Measurements from ENCODE around the gene CD101.
"Not testable (repeated sequence)": the region's sequence is repeated elsewhere in the genome, so short reads cannot be mapped to it uniquely, and the experiment has no call there.

Gene CD101

GRCh38 chr1:117001254-117001927 lies at the start of gene CD101:
Gene CD101 (plus strand): TSS chr1:117001760. CDS start chr1:117001818, 58 bp downstream.
- Mint-ChIP-seq H3K4me1 (peaks cover 21% of the 10 kb centered on the region), H3K4me3 (peak within 1 kb of the TSS; percentile 39), H3K27me3 (no peaks in the 10 kb centered on the region), H3K27ac (peak within 1 kb of the TSS; percentile 23), H3K36me3 (no peaks in the 10 kb centered on the region), H3K9me3 (no peaks in the 10 kb centered on the region)
- peak; percentile 96 for ATAC-seq

DNA sequence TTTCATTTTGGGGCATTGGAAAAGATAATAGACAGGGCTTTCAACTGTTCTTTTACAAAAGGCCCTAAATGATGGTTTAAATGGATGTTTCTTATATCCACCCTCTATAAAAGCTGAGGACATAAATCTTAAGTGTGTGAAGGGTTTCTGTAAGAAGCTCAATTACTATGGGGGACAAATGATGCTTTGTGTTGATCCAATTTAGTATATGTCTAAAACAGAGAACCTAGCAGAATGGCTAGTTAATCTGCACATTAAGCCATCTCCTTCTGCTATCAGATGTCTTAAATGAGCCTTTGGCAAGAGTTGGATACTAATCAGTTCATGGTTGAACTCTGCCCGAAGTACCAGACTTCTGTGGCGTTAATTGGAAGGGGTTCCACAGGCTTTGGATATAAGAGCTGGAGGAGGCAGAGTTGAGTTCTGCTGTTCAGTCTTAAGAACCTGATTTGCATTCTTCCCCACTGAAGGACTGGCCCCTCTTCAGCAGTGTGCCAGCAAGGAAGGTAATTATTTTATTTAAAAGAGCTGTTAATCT lies 48.8 kb upstream of the CD101 start:
- peaks cover 10% of the 10 kb centered on the region for H3K27me3 Mint-ChIP-seq
- H3K36me3 Mint-ChIP-seq: no peaks in the 10 kb centered on the region
- no peak overlapping the region for H3K4me3 Mint-ChIP-seq
- no peaks in the 10 kb centered on the region for H3K9me3 Mint-ChIP-seq
- H3K27ac Mint-ChIP-seq: no peak overlapping the region
- ATAC-seq: no peak
- H3K4me1 Mint-ChIP-seq: no peaks in the 10 kb centered on the region

- Mint-ChIP-seq H3K36me3 (no peaks in the 10 kb centered on the region), H3K4me1 (no peaks in the 10 kb centered on the region), H3K27me3 (peaks cover 10% of the 10 kb centered on the region), H3K4me3 (no peak overlapping the region), H3K27ac (no peak overlapping the region), H3K9me3 (no peaks in the 10 kb centered on the region)
- no peak for ATAC-seq
These were observed 47.1 kb upstream of the CD101 start for GRCh38 chr1:116954440-116954839.

- H3K9me3 Mint-ChIP-seq: no peaks in the 10 kb centered on the region
- H3K4me1 Mint-ChIP-seq: no peaks in the 10 kb centered on the region
These were observed 45.2 kb upstream of the CD101 start for GRCh38 chr1:116956378-116956777.

DNA sequence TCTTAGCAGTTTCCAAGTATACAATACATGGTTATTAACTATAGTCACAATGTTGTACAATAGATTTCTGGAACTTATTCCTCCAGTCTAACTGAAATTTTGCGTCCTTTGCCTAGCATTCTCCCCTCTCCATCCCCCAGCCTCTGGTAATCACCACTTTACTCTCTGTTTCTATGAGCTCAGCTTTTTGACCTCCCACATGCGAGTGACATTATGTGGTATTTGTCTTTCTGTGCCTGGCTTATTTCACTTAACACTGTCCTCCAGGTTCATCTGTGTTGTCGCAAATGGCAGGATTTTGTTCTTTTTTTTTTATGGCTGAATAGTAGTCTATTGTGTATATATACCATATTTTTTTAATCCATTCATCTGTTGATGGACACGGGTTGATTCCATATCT lies 43.9 kb upstream of the CD101 start:
- no peak overlapping the region for H3K4me3 Mint-ChIP-seq
- H3K9me3 Mint-ChIP-seq: no peaks in the 10 kb centered on the region
- H3K27me3 Mint-ChIP-seq: no peaks in the 10 kb centered on the region
- no peak for ATAC-seq
- no peaks in the 10 kb centered on the region for H3K36me3 Mint-ChIP-seq
- H3K27ac Mint-ChIP-seq: no peak overlapping the region
- no peaks in the 10 kb centered on the region for H3K4me1 Mint-ChIP-seq

More at GRCh38 chr1:116956378-116956777, 45.2 kb upstream of the CD101 start:
- Mint-ChIP-seq H3K4me3 (no peak overlapping the region), H3K27ac (no peak overlapping the region), H3K36me3 (no peaks in the 10 kb centered on the region), H3K27me3 (peaks cover under 1% of the 10 kb centered on the region)
- ATAC-seq: no peak

DNA sequence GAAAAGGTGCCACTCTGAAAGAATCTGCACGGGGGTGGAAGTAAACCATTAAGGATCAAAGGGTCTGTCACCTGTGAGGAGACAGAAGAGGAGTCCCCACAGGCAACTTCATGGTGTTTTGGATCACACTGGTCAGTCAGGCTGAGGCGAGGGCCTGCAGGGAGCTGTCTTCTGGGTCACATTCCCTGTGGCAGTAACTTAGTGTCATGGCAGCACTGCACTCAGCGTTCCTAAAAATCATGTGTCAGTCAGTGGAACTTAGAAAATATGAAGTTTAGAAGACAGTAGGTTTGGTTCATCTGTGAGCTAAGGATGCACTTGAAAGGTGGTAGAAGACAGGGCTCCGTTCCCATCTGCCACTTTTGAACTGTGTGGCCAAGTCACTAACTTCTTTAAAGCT lies 43.5 kb upstream of the CD101 start:
- Mint-ChIP-seq H3K4me3 (no peak overlapping the region), H3K27ac (no peak overlapping the region), H3K27me3 (no peaks in the 10 kb centered on the region), H3K4me1 (no peaks in the 10 kb centered on the region), H3K36me3 (no peaks in the 10 kb centered on the region), H3K9me3 (no peaks in the 10 kb centered on the region)
- ATAC-seq: no peak

- Mint-ChIP-seq H3K4me1 (no peaks in the 10 kb centered on the region), H3K27me3 (no peaks in the 10 kb centered on the region), H3K36me3 (no peaks in the 10 kb centered on the region), H3K27ac (no peak overlapping the region), H3K9me3 (no peaks in the 10 kb centered on the region), H3K4me3 (no peak overlapping the region)
- ATAC-seq: no peak
These were observed 42.6 kb upstream of the CD101 start for GRCh38 chr1:116958977-116959376.

GRCh38 chr1:116961606-116962005 lies 40.0 kb upstream of the CD101 start:
- H3K4me3 Mint-ChIP-seq: no peak overlapping the region
- no peaks in the 10 kb centered on the region for H3K36me3 Mint-ChIP-seq
- H3K27me3 Mint-ChIP-seq: no peaks in the 10 kb centered on the region
- ATAC-seq: no peak
- no peaks in the 10 kb centered on the region for H3K4me1 Mint-ChIP-seq
- H3K27ac Mint-ChIP-seq: no peak overlapping the region
- H3K9me3 Mint-ChIP-seq: no peaks in the 10 kb centered on the region

- no peaks in the 10 kb centered on the region for H3K4me1 Mint-ChIP-seq
- no peaks in the 10 kb centered on the region for H3K27me3 Mint-ChIP-seq
- no peak overlapping the region for H3K4me3 Mint-ChIP-seq
- no peak for ATAC-seq
- H3K9me3 Mint-ChIP-seq: no peaks in the 10 kb centered on the region
- no peak overlapping the region for H3K27ac Mint-ChIP-seq
- H3K36me3 Mint-ChIP-seq: no peaks in the 10 kb centered on the region
These were observed 38.4 kb upstream of the CD101 start for GRCh38 chr1:116962987-116963639.

DNA sequence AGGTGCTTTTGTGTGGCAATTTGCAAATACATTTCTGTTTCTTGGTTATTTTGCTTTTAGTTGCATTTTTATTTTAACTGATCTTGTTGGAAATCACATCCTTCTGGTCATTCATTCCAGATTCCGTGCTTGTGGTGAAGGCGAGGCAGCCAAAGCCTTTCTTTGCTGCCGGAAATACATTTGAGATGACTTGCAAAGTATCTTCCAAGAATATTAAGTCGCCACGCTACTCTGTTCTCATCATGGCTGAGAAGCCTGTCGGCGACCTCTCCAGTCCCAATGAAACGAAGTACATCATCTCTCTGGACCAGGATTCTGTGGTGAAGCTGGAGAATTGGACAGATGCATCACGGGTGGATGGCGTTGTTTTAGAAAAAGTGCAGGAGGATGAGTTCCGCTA lies 34.8 kb upstream of the CD101 start:
- Mint-ChIP-seq H3K36me3 (no peaks in the 10 kb centered on the region), H3K4me3 (no peak overlapping the region), H3K27me3 (peaks cover 21% of the 10 kb centered on the region), H3K9me3 (peaks cover 4% of the 10 kb centered on the region), H3K27ac (no peak overlapping the region), H3K4me1 (no peaks in the 10 kb centered on the region)
- ATAC-seq: no peak

- H3K36me3 Mint-ChIP-seq: no peaks in the 10 kb centered on the region
- H3K4me3 Mint-ChIP-seq: no peak overlapping the region
- peaks cover 40% of the 10 kb centered on the region for H3K27me3 Mint-ChIP-seq
- ATAC-seq: no peak
- no peaks in the 10 kb centered on the region for H3K4me1 Mint-ChIP-seq
- peaks cover 4% of the 10 kb centered on the region for H3K9me3 Mint-ChIP-seq
- H3K27ac Mint-ChIP-seq: no peak overlapping the region
These were observed 32.8 kb upstream of the CD101 start for GRCh38 chr1:116968724-116969123.

DNA sequence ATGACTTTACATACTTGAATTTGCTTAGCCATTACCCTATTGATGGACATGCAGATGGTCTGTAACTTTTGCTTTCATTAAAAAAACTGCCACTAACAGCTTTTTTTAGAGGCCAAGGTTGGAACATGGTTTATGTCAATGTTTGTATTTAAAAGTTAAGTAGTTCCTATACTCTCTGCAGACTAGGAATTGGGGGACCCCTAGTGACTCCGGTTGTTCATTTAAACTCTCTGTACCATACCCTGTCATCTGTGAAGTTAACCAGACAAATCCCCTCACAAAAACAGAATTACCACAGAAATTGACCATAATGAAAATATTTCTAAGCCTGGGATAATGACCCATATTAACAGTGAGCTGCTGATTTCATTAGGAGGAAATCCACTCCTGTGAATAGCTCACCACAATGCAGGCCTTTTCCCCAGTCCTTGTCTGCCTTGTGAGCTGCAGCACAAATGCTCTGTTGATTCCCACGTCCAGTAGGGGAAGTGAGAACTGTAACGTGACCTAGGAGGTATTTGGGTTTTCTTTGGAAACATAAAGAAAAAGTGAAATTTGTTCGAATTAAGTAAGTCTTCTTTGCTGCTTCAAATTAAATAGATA lies 30.2 kb upstream of the CD101 start:
- H3K4me1 Mint-ChIP-seq: no peaks in the 10 kb centered on the region
- H3K27ac Mint-ChIP-seq: no peak overlapping the region
- no peak for ATAC-seq
- no peak overlapping the region for H3K4me3 Mint-ChIP-seq
- H3K36me3 Mint-ChIP-seq: no peaks in the 10 kb centered on the region
- peaks cover 53% of the 10 kb centered on the region for H3K27me3 Mint-ChIP-seq
- peaks cover 4% of the 10 kb centered on the region for H3K9me3 Mint-ChIP-seq

DNA sequence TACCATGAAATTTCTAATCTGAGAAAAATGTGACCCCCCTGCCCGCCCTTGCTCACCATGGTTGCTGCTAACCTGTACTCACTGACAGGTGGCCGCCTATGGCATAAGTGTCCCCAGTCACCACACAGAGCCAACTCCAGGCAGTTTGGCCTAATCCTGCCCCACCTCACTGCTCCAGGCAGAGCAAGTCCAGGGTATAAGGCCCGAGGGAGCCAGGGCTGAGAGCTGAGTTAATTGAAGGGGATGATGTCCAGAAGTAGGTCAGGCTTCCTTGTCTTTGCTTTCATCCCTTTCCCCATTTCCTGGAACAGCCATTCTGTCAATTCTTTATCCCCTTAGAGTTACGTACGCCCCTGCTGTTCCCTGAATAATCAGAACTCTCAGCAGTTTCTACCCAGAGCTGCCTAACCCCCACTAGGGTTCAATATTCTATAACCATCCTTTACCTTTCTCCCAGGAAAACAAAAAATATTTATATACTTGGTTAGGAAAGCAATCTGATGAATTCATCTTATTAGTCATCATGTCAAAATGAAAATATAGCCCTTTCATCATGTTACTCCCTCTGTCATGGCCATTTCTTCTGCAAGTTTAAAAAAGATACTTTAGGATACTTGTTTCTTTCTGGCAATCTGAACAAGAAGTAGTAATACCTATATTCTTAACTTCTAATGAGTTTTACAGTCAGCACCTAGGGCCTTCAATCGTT lies 29.4 kb upstream of the CD101 start:
- H3K27me3 Mint-ChIP-seq: peaks cover 55% of the 10 kb centered on the region
- H3K4me3 Mint-ChIP-seq: no peak overlapping the region
- no peaks in the 10 kb centered on the region for H3K4me1 Mint-ChIP-seq
- H3K9me3 Mint-ChIP-seq: peaks cover 4% of the 10 kb centered on the region
- no peak overlapping the region for H3K27ac Mint-ChIP-seq
- H3K36me3 Mint-ChIP-seq: no peaks in the 10 kb centered on the region
- ATAC-seq: no peak

DNA sequence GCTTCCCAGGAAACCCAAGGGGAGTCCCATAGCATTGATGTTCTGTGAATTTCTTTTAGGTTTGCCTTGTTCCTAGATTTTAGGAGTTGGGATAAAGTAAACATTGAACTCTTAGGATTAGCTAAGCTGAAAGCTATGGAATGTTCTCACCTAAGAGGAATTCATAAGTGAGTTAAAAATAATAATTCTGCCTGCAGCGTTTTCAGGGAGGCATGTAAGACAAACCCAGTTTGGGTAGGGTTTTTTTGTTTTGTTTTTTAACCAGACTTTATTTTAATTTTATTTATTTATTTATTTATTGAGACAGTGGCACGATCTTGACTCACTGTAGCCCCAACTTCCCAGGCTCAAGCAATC lies 28.9 kb upstream of the CD101 start:
- H3K36me3 Mint-ChIP-seq: no peaks in the 10 kb centered on the region
- H3K4me3 Mint-ChIP-seq: no peak overlapping the region
- H3K27me3 Mint-ChIP-seq: peaks cover 60% of the 10 kb centered on the region
- ATAC-seq: no peak
- no peaks in the 10 kb centered on the region for H3K4me1 Mint-ChIP-seq
- H3K27ac Mint-ChIP-seq: no peak overlapping the region
- H3K9me3 Mint-ChIP-seq: peaks cover 4% of the 10 kb centered on the region

DNA sequence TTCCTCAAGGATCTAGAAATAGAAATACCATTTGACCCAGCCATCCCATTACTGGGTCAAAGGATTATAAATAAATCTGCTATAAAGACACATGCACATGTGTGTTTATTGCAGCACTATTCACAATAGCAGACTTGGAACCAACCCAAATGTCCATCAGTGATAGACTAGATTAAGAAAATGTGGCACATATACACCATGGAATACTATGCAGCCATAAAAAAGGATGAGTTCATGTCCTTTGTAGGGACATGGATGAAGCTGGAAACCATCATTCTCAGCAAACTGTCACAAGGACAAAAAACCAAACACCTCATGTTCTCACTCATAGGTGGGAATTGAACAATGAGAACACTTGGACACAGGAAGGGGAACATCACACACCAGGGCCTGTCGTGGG lies 21.3 kb upstream of the CD101 start:
- not testable (repeated sequence) for H3K36me3 Mint-ChIP-seq, ATAC-seq, H3K9me3 Mint-ChIP-seq, H3K4me1 Mint-ChIP-seq, H3K27ac Mint-ChIP-seq, H3K4me3 Mint-ChIP-seq
- peaks cover 18% of the 10 kb centered on the region for H3K27me3 Mint-ChIP-seq
